GM12801 (cell line): Measurements from ENCODE around the gene CYCS.

ENCODE experiments used
- CTCF ChIP-seq: IDR thresholded peaks from one replicate; pipeline ENCODE4 v1.5.1; 2011; ENCODE audit warnings: control low read depth; ENCODE audit not compliant: insufficient read length; ENCODE audit errors: extremely low read depth

CYCS gene

GRCh38 chr7:25095516-25096345 lies 29.3 kb downstream of the CYCS start:
- TF ChIP-seq CTCF = no peak

GRCh38 chr7:25093268-25093826 lies 31.7 kb downstream of the CYCS start:
- no peak for TF ChIP-seq CTCF

- no peak for TF ChIP-seq CTCF
Observed at GRCh38 chr7:25091779-25092178, 33.3 kb downstream of the CYCS start.

GRCh38 chr7:25091176-25091575 lies 33.9 kb downstream of the CYCS start:
- no peak for TF ChIP-seq CTCF

GRCh38 chr7:25090374-25090773 lies 34.7 kb downstream of the CYCS start:
- TF ChIP-seq CTCF = no peak

GRCh38 chr7:25087855-25088254 lies 37.2 kb downstream of the CYCS start:
- TF ChIP-seq CTCF = no peak

- TF ChIP-seq CTCF = no peak
Observed at GRCh38 chr7:25084821-25085220, 40.2 kb downstream of the CYCS start.
